ENCODE measurements around the gene KCNG1. TPM values are rescaled to one million over a fixed set of nuclear protein-coding genes. Genes with fewer than 3 reads are reported as not detected.

Gene KCNG1
- total and polyA plus RNA-seq, 2 donors (not counting 1 experiment from before 2014, with no cell fraction given): 16.9 to 57.7 TPM

DNA sequence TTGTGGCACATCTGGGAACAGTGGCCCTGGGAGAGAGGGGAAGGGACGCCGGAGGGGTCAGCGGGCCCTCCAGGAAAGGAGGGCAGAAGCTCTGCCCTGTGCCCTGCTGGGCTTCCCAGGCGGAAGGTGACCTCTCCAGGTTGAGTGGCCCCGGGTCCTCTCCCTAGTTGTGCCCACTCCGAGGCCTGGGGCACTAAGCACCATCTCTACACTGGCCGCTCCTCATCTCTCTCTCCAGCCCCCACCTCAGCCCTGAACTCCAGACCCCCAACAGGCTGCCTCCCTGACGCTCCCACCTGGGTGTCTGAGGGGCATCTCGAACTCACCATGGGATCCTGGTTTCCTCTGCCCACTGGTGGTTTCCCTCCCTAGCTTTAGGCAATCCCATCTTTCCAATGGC lies 18.1 kb downstream of the KCNG1 start:
- ChIA-PET CTCF (no interaction called here), POLR2A (no interaction called here)
- TF ChIP-seq EZH2 (IDR thresholded peaks at IDR 0.05; ENCODE audit: borderline replicate concordance, insufficient read depth, low read depth, low read length, poor library complexity, severe bottlenecking) (no peak), CTCF (IDR thresholded peaks at IDR 0.05) (no peak)
- Histone ChIP-seq H4K20me1 (ENCODE audit: control insufficient read depth, insufficient read depth, low read length, poor library complexity, severe bottlenecking) (peaks cover 8% of the 10 kb centered on the region), H2AFZ (ENCODE audit: insufficient read depth, low read depth, low read length, poor library complexity, severe bottlenecking) (no peak overlapping the region), H3K27ac (ENCODE audit: low read length in 2 of 2) (no peak overlapping the region), H3K27me3 (replicated peaks in 1 of 4; ENCODE audit: control extremely low read depth in 1 of 4, control insufficient read depth in 3 of 4, insufficient read depth in 4 of 4, low read length in 3 of 4) (no peaks in the 10 kb centered on the region), H3K4me2 (replicated peaks; ENCODE audit: low read depth, low read length, poor library complexity, severe bottlenecking) (no peak overlapping the region), H3K79me2 (ENCODE audit: control insufficient read depth, insufficient read depth, low read length) (no peaks in the 10 kb centered on the region), H3K36me3 (replicated peaks in 1 of 2; ENCODE audit: control extremely low read depth in 1 of 2, control insufficient read depth in 1 of 2, extremely low read depth in 1 of 2, insufficient read depth in 2 of 2, low read length in 1 of 2) (peaks cover 0 to 4% of the 10 kb centered on the region in 2 experiments), H3K4me3 (ENCODE audit: control extremely low read depth in 1 of 5, extremely low read depth in 1 of 5, insufficient read depth in 1 of 5, low read depth in 2 of 5, low read length in 4 of 5) (no peak overlapping the region), H3K9ac (ENCODE audit: low read length) (no peak overlapping the region), H3K9me3 (ENCODE audit: control extremely low read depth in 1 of 3, control insufficient read depth in 2 of 3, insufficient read depth in 1 of 3, low read length in 2 of 3) (peaks cover 0 to 2% (median 0%) of the 10 kb centered on the region in 3 donors), H3K4me1 (ENCODE audit: control insufficient read depth in 2 of 2, insufficient read depth in 2 of 2, low read length in 2 of 2) (no peaks in the 10 kb centered on the region)
- no peaks in the 10 kb centered on the region for H3K9me3 Mint-ChIP-seq (ENCODE audit: insufficient read depth)
- 91% methylated on average over 7 of the region's 9 CpGs for WGBS (ENCODE audit: insufficient coverage)
- no peak overlapping the region for H3K27ac Mint-ChIP-seq
- intact Hi-C loops (cut with micrococcal nuclease): no loop called here
- ATAC-seq (ENCODE audit: low read depth): no peak
- no peak overlapping the region for H3K4me3 Mint-ChIP-seq
- peaks cover 32% of the 10 kb centered on the region for H3K27me3 Mint-ChIP-seq
- H3K4me1 Mint-ChIP-seq: no peaks in the 10 kb centered on the region
- DNase-seq: no peak

GRCh38 chr20:51004305-51004727 lies 18.6 kb downstream of the KCNG1 start:
- H3K9me3 Mint-ChIP-seq (ENCODE audit: insufficient read depth): no peaks in the 10 kb centered on the region
- H3K27ac ChIP-seq (ENCODE audit: low read length in 2 of 2): no peak overlapping the region
- no peak for ATAC-seq (ENCODE audit: low read depth)
- no peak overlapping the region for H3K4me3 ChIP-seq (ENCODE audit: control extremely low read depth in 1 of 5, extremely low read depth in 1 of 5, insufficient read depth in 1 of 5, low read depth in 2 of 5, low read length in 4 of 5)
- H3K36me3 ChIP-seq (replicated peaks in 1 of 2; ENCODE audit: control extremely low read depth in 1 of 2, control insufficient read depth in 1 of 2, extremely low read depth in 1 of 2, insufficient read depth in 2 of 2, low read length in 1 of 2): peaks cover 0 to 4% of the 10 kb centered on the region in 2 experiments
- no peak for DNase-seq
- WGBS (ENCODE audit: insufficient coverage): 94% methylated on average over 44 of the region's 44 CpGs
- ChIA-PET POLR2A (no interaction called here), CTCF (no interaction called here)
- H3K27ac Mint-ChIP-seq: no peak overlapping the region
- intact Hi-C loops (cut with micrococcal nuclease): no loop called here
- H3K4me3 Mint-ChIP-seq: no peak overlapping the region
- no peaks in the 10 kb centered on the region for H3K27me3 ChIP-seq (replicated peaks in 1 of 4; ENCODE audit: control extremely low read depth in 1 of 4, control insufficient read depth in 3 of 4, insufficient read depth in 4 of 4, low read length in 3 of 4)
- H4K20me1 ChIP-seq (ENCODE audit: control insufficient read depth, insufficient read depth, low read length, poor library complexity, severe bottlenecking): peaks cover 4% of the 10 kb centered on the region
- H3K4me1 ChIP-seq (ENCODE audit: control insufficient read depth in 2 of 2, insufficient read depth in 2 of 2, low read length in 2 of 2): no peaks in the 10 kb centered on the region
- peaks cover 34% of the 10 kb centered on the region for H3K27me3 Mint-ChIP-seq
- H3K4me1 Mint-ChIP-seq: no peaks in the 10 kb centered on the region
- peaks cover 0 to 1% (median 0%) of the 10 kb centered on the region in 3 donors for H3K9me3 ChIP-seq (ENCODE audit: control extremely low read depth in 1 of 3, control insufficient read depth in 2 of 3, insufficient read depth in 1 of 3, low read length in 2 of 3)
- no peak overlapping the region for H3K9ac ChIP-seq (ENCODE audit: low read length)
- no peaks in the 10 kb centered on the region for H3K79me2 ChIP-seq (ENCODE audit: control insufficient read depth, insufficient read depth, low read length)
- TF ChIP-seq CTCF (IDR thresholded peaks at IDR 0.05) (no peak), EZH2 (IDR thresholded peaks at IDR 0.05; ENCODE audit: borderline replicate concordance, insufficient read depth, low read depth, low read length, poor library complexity, severe bottlenecking) (no peak)
- no peak overlapping the region for H3K4me2 ChIP-seq (replicated peaks; ENCODE audit: low read depth, low read length, poor library complexity, severe bottlenecking)
- H2AFZ ChIP-seq (ENCODE audit: insufficient read depth, low read depth, low read length, poor library complexity, severe bottlenecking): no peak overlapping the region
